Panc1 (cell line): Measurements from ENCODE around the gene DENND1B.

Experiments used
- POLR2AphosphoS5 ChIP-seq: IDR thresholded peaks from 2 replicates; pipeline ENCODE4 v1.6.1; 2012; ENCODE audit warnings: mild to moderate bottlenecking, low read depth, low read length, moderate library complexity
- SIN3A ChIP-seq: IDR thresholded peaks from 2 replicates; pipeline ENCODE4 v1.6.1; 2012; ENCODE audit warnings: low read depth, mild to moderate bottlenecking, low read length, moderate library complexity, borderline replicate concordance; ENCODE audit not compliant: insufficient read depth
- TF ChIP-seq, protein P1 (sequence below): fragments of 450-650 bp; IDR thresholded peaks from 2 replicates; pipeline ENCODE4 v1.5.1; 2017; ENCODE audit warnings: mild to moderate bottlenecking
- TF ChIP-seq, protein P2 (sequence below), 2 experiments: IDR thresholded peaks; 2 replicates each; pipeline ENCODE4 v1.6.1; 2011 to 2012; ENCODE audit warnings: low read depth in 2 of 2, control low read depth in 1 of 2, low read length in 1 of 2, mild to moderate bottlenecking in 1 of 2, moderate library complexity in 1 of 2; ENCODE audit not compliant: insufficient read depth in 1 of 2

DNA sequence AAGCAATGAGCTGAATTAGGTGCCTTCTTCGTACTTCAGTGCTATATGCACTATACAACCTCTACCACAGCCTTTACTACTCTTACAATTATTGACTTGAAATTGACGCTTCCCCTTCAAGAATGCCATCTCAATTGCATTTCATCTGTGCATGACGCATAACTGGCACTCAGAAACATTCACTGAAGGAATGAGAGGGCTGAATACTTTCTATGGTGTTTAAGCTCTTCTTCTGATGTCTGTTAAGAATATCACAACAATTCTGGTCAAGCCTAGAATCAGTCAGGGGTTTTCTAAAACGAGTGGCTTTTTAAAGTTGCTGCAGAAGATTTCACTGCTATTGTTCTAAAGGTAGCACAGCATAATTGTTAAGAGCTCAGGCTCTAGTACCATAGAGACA, 11.5 kb downstream of the DENND1B start:
- TF ChIP-seq, protein P1, sequence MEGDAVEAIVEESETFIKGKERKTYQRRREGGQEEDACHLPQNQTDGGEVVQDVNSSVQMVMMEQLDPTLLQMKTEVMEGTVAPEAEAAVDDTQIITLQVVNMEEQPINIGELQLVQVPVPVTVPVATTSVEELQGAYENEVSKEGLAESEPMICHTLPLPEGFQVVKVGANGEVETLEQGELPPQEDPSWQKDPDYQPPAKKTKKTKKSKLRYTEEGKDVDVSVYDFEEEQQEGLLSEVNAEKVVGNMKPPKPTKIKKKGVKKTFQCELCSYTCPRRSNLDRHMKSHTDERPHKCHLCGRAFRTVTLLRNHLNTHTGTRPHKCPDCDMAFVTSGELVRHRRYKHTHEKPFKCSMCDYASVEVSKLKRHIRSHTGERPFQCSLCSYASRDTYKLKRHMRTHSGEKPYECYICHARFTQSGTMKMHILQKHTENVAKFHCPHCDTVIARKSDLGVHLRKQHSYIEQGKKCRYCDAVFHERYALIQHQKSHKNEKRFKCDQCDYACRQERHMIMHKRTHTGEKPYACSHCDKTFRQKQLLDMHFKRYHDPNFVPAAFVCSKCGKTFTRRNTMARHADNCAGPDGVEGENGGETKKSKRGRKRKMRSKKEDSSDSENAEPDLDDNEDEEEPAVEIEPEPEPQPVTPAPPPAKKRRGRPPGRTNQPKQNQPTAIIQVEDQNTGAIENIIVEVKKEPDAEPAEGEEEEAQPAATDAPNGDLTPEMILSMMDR: no peak
- TF ChIP-seq POLR2AphosphoS5: no peak
- no peak for TF ChIP-seq SIN3A
- TF ChIP-seq, protein P2, sequence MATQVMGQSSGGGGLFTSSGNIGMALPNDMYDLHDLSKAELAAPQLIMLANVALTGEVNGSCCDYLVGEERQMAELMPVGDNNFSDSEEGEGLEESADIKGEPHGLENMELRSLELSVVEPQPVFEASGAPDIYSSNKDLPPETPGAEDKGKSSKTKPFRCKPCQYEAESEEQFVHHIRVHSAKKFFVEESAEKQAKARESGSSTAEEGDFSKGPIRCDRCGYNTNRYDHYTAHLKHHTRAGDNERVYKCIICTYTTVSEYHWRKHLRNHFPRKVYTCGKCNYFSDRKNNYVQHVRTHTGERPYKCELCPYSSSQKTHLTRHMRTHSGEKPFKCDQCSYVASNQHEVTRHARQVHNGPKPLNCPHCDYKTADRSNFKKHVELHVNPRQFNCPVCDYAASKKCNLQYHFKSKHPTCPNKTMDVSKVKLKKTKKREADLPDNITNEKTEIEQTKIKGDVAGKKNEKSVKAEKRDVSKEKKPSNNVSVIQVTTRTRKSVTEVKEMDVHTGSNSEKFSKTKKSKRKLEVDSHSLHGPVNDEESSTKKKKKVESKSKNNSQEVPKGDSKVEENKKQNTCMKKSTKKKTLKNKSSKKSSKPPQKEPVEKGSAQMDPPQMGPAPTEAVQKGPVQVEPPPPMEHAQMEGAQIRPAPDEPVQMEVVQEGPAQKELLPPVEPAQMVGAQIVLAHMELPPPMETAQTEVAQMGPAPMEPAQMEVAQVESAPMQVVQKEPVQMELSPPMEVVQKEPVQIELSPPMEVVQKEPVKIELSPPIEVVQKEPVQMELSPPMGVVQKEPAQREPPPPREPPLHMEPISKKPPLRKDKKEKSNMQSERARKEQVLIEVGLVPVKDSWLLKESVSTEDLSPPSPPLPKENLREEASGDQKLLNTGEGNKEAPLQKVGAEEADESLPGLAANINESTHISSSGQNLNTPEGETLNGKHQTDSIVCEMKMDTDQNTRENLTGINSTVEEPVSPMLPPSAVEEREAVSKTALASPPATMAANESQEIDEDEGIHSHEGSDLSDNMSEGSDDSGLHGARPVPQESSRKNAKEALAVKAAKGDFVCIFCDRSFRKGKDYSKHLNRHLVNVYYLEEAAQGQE (IDR thresholded peaks at IDR 0.05; ENCODE audit: insufficient read depth in 1 of 2, low read depth in 2 of 2, low read length in 1 of 2): no peak
